Measurements from ENCODE around the gene EPG5.
"Not testable (repeated sequence)": the region's sequence is repeated elsewhere in the genome, so short reads cannot be mapped to it uniquely, and the experiment has no call there.

Gene EPG5

DNA sequence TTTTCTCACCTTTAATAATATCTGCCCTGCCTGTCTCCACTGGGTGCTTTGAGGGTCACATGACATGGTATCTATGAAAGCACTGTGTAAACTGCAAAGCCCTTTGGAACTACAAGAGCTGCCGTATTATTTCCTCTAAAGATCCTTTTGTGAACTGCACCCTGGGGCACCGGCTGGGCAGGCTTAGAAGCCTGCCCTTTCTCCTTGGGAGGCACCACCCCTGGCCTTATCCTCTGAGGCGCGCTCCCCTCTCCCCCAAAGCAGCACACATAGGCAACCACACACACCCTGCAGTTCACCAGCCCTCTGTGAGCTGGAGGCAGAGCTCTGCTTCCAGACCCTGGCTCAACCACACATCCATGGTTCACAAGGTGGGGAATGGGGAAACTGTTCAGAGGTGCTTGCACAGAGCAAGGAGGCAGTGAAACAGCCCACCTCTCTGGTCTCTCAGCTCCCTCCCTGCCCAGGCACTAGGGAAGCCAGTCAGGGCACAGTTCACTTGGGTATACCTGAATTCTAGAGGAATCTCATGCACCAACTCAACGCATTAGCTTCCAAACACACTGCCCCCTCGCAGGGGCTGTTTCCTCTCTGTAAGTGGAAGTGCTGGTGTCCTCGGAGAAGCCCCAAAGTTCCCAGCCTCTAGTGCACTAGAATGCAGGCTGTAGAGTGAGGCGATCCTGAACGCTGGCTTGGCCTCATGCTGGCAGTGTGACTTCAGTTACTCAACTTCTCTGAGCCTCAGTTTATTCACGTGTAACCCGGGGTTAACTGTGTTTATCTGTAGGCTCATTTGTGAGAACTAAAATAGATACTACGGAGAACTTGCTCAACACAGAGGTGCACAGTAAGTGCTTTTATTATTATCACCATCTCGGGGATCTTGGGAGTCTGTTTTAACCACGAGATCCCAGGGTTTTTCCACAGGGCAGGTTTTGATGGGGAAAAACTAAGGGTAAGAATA, 130.6 kb downstream of the EPG5 start:
- no peak for DNase-seq (ENCODE audit: low read depth)

DNA sequence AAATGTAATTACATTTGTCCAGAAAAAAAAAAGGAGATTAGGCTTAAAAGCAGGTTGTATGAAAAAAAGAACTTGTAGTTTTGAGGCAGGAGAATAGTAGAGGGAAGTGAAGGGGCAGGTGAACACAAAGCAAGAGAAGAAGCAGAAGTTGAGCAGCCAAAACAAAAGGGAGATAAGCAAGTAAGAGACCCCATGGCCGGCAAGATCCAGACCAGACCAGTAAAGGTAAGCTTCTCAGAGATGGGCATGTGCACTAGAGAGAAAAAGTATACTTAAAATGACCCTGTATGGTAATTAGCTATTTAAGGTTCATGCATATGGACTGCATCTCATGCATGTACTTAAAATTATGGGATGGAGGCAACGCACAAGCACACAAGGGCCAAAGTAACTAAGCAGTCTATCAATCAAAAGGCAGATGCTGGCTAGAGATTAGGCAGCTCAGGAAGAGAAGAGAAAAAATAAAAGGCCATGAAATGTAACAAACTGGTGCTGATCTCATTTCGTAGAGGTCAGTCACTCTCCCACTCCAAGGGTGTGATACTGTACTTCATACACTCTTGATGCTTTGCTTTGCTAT, 132.0 kb downstream of the EPG5 start:
- DNase-seq (ENCODE audit: low read depth): no peak

DNA sequence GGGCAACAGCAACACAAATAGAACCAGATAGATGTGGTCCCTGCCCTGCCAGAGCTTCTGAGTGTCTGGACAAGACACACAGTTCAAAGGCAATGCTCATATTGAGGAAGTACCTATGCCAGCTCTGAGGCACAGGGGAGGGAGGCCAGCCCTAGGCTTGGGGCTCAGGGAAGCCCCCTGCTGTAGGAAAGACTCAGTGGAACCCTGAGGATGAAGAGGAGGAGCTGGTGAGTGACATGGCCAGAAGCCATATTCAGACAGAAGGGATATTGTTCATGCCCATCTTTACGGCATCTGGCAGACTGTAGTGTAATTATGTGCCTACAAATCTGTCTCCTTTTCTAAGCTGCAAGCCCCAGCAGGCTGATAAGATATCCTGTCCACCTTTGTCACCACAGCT, 132.8 kb downstream of the EPG5 start:
- no peak for DNase-seq (ENCODE audit: low read depth)

DNA sequence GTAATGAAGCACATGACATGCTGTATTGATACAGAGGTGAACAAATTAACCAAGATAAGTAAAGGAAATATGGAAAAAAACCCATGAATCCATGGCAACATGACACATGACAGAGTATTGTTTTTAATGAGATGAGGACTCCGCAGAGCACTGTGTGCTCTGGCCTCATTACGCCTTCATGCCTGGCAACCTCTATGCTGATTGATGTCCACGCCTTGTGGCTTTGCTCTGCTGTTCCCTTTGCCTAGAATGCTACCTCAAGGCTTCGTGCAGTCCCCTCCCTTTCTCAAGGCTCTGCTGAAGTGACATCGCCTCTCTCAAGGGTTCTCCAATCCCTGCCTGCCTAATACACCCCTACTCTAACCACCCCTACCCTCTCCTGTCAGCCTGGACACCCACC, 133.3 kb downstream of the EPG5 start:
- DNase-seq (ENCODE audit: low read depth): no peak

DNA sequence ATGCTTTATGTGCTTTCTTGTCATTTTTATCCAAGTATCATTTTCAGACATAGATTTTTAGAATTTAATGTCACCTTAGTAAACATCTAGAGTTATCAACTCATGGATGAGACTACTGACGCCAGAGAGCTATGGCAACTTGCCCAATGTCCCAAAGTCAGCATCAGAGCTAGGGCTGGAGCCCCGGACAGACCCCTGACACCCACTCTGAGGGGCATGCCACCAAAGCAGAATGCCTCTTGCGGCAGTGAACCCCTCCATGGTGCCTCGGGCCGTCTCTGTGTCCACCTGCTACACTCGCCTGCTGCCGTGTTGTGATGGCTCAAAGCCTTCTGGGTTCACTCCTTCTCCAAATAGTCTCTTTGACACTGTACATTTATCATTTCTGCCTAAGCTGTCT, 136.2 kb downstream of the EPG5 start:
- DNase-seq (ENCODE audit: low read depth): no peak

DNA sequence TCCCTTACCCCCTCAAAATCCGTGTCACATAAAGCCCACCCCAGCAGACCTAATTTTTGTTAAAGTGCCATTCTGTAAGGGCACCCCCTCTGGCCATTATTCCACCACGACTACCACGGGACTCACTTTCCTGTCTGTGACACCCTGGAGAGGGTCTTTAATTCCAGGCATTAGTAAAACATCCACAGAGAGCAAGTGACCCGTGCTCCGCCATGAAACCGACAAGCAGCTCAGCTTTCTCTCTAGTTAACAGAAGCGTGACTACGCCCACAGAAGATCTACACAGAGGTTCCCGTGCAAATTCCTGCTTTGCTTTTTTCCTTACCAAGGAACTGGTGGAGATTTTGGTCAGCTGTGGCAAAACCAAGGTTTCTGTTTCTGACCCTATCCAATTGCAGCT, 137.3 kb downstream of the EPG5 start:
- DNase-seq (ENCODE audit: low read depth): no peak

DNA sequence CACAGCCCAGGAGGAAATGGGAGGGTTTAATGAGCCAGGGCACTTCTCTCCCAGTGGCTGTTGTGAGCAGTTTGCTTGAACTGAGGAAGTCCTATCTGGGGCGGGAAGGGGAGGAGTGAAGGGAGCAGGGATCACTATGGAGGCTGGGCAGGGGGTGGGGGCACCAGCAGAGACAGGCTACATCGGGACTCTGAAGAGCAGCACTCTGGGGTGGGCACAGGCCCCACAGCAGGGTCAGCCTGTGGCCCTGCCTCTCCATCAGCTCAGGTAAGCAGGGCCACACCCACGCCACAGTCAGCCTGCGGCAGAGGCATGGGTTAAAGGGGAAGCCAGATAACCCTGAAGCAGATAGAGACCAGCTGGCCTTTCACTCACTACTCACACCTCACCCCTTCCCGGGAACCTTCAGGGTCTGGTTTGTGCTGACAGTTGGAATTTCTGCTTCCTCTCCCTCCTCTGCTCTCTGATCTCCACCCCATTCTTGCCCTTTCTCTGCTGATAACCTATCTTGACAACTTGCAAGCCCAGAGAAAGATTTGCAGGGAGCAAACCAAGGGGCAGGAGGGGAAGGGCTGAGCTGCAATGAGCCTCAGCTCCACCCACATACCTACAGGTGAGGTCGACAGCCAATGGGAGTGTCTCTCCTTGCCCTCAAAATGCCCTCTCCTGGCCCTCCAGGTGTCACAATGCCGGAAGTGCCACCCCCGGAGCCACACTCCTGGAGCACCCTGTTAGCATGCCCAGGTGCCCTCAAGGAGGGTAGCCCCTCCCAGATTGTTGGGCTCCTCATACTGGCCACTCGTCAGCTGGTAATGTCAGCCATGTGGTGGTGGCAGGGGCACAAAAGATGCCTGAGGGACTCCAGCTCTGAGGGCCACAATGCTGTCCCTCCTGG, 138.0 kb downstream of the EPG5 start:
- DNase-seq (ENCODE audit: low read depth): no peak

DNA sequence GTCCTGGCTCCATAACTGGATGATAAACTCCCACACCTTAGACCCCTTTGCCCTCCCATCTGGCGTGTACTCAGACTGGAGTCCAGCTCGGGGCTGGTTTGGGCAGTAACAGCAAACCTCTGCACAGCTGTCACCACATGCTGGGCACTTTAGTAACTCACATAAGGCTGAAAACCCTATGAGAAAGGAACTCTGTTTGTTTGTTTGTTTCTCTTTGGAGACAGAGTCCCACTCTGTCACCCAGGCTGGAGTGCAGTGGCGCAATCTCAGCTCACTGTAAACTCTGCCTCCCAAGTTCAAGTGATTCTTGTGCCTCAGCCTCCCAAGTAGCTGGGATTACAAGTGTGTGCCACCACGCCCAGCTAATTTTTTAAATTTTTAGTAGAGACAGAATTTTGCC, 140.4 kb downstream of the EPG5 start:
- not testable (repeated sequence) for DNase-seq (ENCODE audit: low read depth)

DNA sequence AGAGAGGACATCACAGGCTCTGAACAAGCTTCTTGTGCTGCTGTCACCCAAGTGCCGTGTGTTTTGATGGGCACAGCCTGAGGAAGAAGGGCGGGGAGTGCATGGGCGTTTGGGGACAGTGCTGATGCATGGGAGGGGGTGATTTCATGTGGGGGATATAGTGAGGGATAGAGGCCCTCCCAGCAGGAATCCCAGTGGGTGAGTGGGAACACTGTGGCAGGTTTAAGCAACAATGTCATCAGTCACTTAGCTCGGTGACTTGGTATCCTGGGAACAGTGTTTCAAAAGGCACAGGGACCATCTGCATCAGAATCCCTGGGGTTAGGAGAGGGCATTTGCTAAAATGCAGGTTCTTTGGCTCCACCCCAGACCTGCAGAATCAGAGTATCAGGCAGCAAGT, 141.0 kb downstream of the EPG5 start:
- no peak for DNase-seq (ENCODE audit: low read depth)

DNA sequence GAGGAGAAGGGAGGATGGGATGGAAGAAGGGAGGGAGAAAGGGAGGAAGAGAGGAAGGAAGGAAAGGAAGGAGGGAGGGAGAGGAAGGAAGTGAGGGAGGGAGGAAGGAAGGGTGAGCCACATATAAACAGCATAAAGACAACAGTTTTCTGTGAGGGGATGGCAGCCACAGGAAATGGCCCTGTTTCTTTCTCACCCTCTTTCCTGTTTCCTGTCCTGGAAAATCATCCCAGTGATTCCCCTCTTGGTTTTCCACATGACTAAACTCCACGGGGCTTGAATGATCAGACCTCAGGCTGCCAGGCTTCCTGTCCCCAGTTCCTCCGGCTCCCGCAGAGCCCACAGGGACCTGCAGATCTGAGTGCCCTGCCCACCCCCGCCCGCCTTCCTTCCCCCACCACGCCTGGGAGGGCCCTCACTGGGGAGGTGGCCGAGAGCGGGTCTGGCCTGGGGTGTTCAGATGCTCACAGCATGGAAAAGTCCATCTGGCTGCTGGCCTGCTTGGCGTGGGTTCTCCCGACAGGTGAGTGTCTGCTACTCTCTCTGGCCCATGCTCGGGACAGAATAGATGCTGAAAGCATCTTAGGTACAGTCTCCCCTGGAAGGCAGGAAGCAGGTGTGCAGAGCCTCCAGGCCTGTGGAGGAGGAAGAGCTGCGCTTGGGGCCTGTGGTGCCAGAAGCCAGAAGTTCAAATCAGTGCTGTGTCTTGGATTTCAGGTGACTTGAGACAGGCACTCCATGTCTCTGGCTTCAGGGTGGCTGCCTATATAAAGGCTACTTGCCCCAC, 141.7 kb downstream of the EPG5 start, which contains the start of gene SIGLEC15:
SIGLEC15 (plus strand) TSS at position 418 of the 787 bp plus-strand sequence; CDS start at position 472, 54 bp downstream.
- no peak for DNase-seq (ENCODE audit: low read depth)

DNA sequence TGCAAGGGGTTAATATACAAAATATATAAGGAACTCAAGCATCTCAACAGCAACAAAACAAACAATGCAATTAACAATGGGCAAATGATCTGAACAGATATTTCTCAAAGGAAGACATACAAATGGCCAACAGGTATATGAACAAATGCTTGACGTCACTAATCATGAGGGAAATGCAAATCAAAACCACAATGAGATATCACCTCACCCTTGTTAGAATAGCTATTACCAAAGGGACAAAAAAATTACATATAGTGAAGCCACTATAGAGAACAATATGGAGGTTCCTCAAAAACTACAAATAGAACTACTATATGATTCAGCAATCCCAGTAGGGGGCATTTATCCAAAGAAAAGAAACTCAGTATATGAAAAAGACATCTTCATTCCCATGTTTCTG, 145.4 kb downstream of the EPG5 start:
- DNase-seq (ENCODE audit: low read depth): no peak

DNA sequence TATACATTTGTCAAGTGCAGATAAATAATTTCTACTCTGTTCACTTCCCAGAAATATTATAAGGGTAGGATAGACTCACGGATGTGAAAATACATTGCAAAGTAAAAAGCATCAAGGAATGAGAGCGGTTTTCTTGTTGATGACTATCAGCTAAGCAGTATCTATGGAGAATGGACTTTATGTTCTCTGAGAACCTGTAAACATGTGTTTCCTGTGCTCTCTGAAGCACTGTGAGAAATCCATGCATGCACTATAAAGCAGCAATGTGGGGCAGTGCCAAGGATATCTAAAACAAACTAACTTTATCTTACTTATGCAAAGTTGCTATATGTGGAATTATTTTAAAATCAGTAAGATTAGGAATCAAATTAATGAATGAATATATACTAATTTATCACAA, 146.1 kb downstream of the EPG5 start:
- DNase-seq (ENCODE audit: low read depth): no peak

DNA sequence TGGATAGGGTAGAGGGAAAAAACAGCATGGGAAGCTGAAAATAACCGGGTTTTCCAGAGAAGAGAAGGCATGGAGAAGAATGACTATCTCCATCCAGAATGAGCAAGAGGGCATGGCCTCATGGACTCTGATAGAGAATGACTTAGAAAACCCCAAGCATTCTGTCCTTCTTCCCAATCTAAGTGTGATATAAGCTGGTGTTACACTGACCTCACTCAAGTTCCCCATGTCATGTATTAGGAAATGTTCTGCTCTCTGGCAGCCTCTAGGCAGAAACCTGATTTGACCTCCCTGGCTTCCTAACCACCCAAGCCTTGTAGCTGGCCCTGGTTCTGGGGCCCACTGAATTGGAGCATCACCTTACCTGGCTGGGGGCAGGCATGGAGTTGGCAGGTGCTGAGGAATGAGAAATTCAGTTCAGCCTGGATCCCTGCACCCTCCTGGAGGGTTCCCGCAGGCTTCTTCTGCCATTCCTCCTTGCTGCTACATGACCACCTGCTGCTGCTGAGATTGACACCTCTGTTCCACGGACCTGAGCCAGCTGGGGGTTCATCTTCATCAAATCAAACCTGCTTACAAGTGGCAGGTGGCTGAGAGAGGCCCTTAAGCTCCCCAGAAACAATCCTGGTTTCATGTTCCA, 146.9 kb downstream of the EPG5 start:
- DNase-seq (ENCODE audit: low read depth): no peak

DNA sequence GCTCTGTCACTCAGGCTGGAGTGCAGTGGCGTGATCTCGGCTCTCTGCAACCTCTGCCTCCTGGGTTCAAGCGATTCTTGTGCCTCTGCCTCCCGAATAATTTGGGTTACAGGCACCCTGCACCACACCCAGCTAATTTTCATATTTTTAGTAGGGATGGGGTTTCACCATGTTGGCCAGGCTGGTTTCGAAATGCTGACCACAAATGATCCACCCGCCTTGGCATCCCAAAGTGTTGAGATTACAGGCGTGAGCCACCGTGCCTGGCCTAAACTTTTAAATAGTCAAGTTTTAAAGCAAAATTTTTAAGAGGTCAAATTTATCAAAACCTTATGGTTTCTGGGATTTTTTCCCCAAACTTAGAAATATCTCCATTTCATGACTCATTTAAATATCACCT, 148.4 kb downstream of the EPG5 start:
- DNase-seq (ENCODE audit: low read depth): not testable (repeated sequence)

DNA sequence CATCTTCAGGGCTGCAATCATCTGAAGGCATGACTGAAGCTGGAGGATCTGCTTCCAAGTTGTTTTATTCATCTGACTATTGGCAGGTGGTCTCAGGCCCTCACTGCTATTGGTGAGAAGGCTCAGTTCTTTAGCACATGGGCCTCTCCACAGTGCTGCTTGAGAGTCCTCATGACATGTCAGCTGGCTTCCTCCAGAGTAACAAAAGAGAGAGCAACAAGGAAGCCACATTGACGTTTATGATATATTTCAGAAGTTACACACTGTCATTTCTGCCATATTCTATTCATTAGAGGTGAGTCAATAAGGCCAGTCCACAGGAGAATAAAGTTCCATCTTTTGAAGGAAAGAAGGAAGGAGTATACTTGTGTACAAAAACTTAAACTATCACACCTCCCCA, 149.6 kb downstream of the EPG5 start:
- no peak for DNase-seq (ENCODE audit: low read depth)

DNA sequence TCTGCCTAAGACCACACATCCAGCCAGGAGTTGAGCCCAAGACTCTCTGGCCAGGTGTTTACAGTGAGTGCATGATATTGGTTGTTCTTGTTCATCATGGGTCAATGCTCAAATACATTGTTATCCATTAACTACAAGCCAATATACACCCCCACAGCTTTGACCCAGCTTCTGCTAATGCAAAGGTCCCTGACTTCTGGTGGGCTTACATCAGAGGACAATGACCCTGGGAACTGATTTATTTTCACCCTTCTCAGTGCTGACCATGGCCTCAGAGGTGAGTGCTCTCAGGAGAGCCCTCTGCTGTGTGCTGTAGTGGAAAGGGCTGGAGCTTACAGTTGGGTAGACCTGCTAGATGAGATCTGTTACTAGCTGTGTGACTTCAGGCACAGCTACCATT, 152.4 kb downstream of the EPG5 start:
- not testable (repeated sequence) for DNase-seq (ENCODE audit: low read depth)

DNA sequence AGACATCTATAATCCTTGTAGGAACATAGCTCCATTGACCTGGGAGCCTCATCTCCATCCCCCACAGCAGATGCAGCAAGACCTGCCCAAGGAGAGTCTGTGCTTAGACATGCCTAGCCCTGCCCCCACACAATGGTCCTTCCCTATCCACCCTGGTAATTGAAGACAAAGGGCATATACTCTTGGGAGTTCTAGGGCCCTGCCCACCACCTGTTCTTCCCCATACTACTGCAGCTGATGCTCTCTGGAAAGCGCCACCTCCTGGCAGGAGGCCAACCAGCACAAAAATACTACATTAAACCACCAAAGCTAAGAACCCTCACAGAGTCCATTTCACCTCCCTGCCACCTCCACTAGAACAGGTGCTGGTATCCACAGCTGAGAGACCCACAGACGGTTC, 160.0 kb downstream of the EPG5 start:
- not testable (repeated sequence) for DNase-seq (ENCODE audit: low read depth)

DNA sequence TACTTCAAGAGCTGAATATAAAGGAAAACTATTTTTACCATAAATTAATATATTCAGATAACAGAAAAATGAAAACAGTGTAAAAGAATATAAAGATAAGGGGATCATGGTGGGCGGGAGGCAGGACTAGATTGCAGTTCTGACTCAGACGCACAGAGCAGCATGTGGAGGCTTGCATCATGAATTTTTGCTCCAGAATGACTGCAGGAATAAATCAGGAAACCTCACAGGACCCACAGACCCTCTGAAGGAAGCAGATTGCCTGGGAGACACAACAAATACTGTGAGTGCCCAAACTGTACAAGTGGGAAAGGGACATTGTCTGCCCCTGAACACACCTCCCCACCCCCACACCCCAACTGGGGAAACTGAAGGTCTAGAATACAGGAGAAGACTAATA, 160.9 kb downstream of the EPG5 start:
- DNase-seq (ENCODE audit: low read depth): no peak

DNA sequence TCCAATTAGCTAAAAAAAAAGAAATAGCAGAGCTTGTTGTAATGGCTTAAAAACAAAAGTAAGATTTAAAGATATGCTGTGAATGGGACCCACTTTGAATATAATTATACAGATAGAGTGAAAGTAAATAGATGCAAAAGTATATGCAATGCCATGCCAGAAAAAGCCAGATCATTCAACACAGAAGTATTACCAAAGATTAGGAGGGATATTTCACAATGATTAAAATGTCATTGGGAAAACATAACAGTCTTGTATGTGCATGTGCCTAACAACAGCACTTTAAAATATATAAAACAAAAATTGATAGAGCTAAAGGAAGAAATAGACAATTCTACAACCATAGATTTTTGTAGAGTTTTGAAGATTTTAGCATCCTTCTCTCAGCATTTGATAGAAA, 161.6 kb downstream of the EPG5 start:
- DNase-seq (ENCODE audit: low read depth): no peak

DNA sequence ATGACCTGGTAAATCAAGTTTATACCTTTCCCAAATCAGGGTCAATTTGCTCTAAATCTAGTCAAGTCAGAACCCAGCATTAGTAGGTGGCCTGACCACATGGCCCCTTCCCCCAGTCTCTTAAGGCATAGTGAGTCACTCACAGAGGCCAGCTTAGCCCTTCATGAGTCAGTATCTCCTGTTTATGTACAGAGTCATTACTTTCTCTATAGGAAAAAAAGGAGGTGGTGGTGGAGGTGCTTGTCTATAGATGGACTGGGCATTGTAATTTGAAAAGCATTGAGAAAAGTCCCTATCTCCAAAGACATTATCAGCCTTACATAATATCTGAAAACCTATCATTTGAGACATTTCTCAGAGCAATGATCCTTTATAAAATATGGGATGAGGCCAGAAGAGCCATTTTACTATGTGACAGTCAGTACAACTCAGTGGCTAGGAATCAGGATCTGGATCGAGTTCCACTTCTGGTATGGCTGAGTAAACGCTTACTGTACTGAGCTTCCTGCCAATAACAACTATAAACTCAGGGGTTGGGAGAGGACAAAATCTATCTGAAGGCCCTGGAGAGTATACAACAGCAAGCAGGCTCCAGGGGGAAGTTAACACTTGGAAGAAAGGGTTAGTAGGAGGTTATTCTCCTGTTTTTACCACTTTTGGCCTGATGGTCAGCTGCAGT, 164.2 kb downstream of the EPG5 start:
- no peak for DNase-seq (ENCODE audit: low read depth)

Data from activated T-helper 1 cell treated with Interleukin-2 at 50 U/mL for 16 hours (primary cell).